PC-9 (cell line): ENCODE data around the gene LATS2. TPM values are rescaled to one million over a fixed set of nuclear protein-coding genes. Genes with fewer than 3 reads are reported as not detected.

Experiments used
- BruUV-seq: library from RNA; stranded (reverse); fragments of 400-500 nt; replicated peaks from 2 replicates; lab custom pipeline; 2021; lab: Mats Ljungman, UMichigan
- CTCF ChIA-PET: fragments of 300-600 bp; sonication (Branson Sonifier 250); formaldehyde crosslinking; loops from one replicate; lab custom pipeline; 2022; ENCODE audit warnings: antibody characterized with exemption; lab: Charles Lee
- POLR2A ChIA-PET: fragments of 300-600 bp; sonication (Branson Sonifier 250); formaldehyde crosslinking; loops from one replicate; lab custom pipeline; 2022; ENCODE audit warnings: antibody characterized with exemption; ENCODE audit not compliant: unreplicated experiment; lab: Charles Lee
- DNase-seq, 2 experiments: peaks; one replicate each; pipeline versions ENCODE4 v3.0.0 to v3.0.0-alpha.2; 2015 to 2022; ENCODE audit warnings: mixed read lengths in 1 of 2
- H2AFZ ChIP-seq: fragments of 200-600 bp; sonication (generic); 2 replicates; pipeline ENCODE4 v1.8.1; 2017; ENCODE audit warnings: antibody characterized with exemption
- H3F3A ChIP-seq: fragments of 200-600 bp; sonication (generic); 2 replicates; pipeline ENCODE4 v1.8.1; 2017; ENCODE audit warnings: antibody characterized with exemption, mild to moderate bottlenecking, low read depth; ENCODE audit not compliant: insufficient read depth
- H3K27ac ChIP-seq: fragments of 200-600 bp; sonication (generic); 2 replicates; pipeline ENCODE4 v1.6.1; 2016; ENCODE audit warnings: mixed run types
- H3K27me3 ChIP-seq: fragments of 200-600 bp; sonication (generic); 2 replicates; pipeline ENCODE4 v1.6.1; 2016; ENCODE audit warnings: low read depth, mixed run types; ENCODE audit not compliant: insufficient read depth
- H3K36me3 ChIP-seq: fragments of 200-600 bp; sonication (generic); 2 replicates; pipeline ENCODE4 v1.6.1; 2016; ENCODE audit warnings: low read depth, mixed run types
- H3K4me1 ChIP-seq: fragments of 200-600 bp; sonication (generic); replicated peaks from 2 replicates; pipeline ENCODE4 v1.6.1; 2016; ENCODE audit warnings: mixed run types; ENCODE audit not compliant: insufficient read depth
- H3K4me2 ChIP-seq: fragments of 200-600 bp; sonication (generic); 2 replicates; pipeline ENCODE4 v1.6.1; 2017; ENCODE audit warnings: mixed run types
- H3K4me3 ChIP-seq: fragments of 200-600 bp; sonication (generic); 2 replicates; pipeline ENCODE4 v1.6.1; 2016; ENCODE audit warnings: mixed run types
- H3K79me2 ChIP-seq: fragments of 200-600 bp; sonication (generic); 2 replicates; pipeline ENCODE4 v1.6.1; 2017; ENCODE audit warnings: low read depth, mixed run types
- H3K9me2 ChIP-seq: fragments of 200-600 bp; sonication (generic); 2 replicates; pipeline ENCODE4 v1.8.1; 2017; ENCODE audit warnings: mild to moderate bottlenecking; ENCODE audit not compliant: insufficient read depth
- H3K9me3 ChIP-seq: fragments of 200-600 bp; sonication (generic); 2 replicates; pipeline ENCODE4 v1.8.1; 2016; ENCODE audit warnings: low read depth; ENCODE audit not compliant: insufficient read depth
- H4K20me1 ChIP-seq: fragments of 200-600 bp; sonication (generic); 2 replicates; pipeline ENCODE4 v1.8.1; 2017; ENCODE audit not compliant: insufficient read depth
- EZH2 ChIP-seq: fragments of 200-600 bp; sonication (generic); IDR thresholded peaks from 2 replicates; pipeline ENCODE4 v1.8.0; 2017; ENCODE audit warnings: antibody characterized with exemption, low read depth
- intact Hi-C: fragments of 100-400 bp; cut with micrococcal nuclease; formaldehyde crosslinking; loops from one replicate; pipeline ENCODE4 v1.10.0; 2022; ENCODE audit not compliant: unreplicated experiment
- total RNA-seq: library from RNA; stranded (reverse); gene quantifications from 2 replicates; pipeline ENCODE4 v1.2.3, GENCODE V29; 2021
- TF ChIP-seq, protein P1 (sequence below): fragments of 200-600 bp; sonication (generic); conservative IDR thresholded peaks from 2 replicates; pipeline ENCODE4 v1.6.1; 2017; ENCODE audit warnings: mixed run types, antibody characterized with exemption, mild to moderate bottlenecking, moderate library complexity

Gene LATS2
- total RNA-seq, 1 experiment from 2014 or later: 12.3 TPM

DNA sequence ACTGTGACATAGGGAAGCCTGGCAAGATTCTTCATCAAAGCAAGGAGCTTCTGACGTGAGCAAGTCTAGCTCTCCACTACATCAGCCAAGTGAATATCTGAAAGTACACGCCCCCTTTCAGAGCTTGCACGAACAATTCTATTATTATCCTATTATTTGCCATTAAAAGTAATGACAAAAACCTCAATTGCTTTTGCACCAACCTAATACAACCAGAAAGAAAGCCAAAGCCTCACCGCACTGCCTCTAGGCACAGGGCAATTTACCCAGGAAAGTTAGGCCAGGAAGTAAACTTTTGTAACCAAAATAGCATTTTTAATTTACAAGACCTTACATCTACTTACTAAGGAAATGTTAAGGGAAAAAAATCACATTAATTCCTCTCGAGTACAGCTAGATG, 41.2 kb downstream of the LATS2 start:
- Histone ChIP-seq H4K20me1 (peaks cover 23% of the 10 kb centered on the region), H3K27ac (no peak overlapping the region), H3K4me1 (peaks cover 10% of the 10 kb centered on the region), H3K4me3 (no peak overlapping the region), H2AFZ (no peak overlapping the region), H3F3A (peaks cover 28% of the 10 kb centered on the region; the same call in 1 of the 2 replicates), H3K9me2 (no peaks in the 10 kb centered on the region), H3K4me2 (no peak overlapping the region), H3K27me3 (no peaks in the 10 kb centered on the region), H3K79me2 (peaks cover 15% of the 10 kb centered on the region; the same call in 1 of the 2 replicates), H3K36me3 (no peaks in the 10 kb centered on the region), H3K9me3 (no peaks in the 10 kb centered on the region)
- DNase-seq: no peak
- intact Hi-C loops: no loop called here
- no peak for TF ChIP-seq EZH2
- TF ChIP-seq, protein P1, sequence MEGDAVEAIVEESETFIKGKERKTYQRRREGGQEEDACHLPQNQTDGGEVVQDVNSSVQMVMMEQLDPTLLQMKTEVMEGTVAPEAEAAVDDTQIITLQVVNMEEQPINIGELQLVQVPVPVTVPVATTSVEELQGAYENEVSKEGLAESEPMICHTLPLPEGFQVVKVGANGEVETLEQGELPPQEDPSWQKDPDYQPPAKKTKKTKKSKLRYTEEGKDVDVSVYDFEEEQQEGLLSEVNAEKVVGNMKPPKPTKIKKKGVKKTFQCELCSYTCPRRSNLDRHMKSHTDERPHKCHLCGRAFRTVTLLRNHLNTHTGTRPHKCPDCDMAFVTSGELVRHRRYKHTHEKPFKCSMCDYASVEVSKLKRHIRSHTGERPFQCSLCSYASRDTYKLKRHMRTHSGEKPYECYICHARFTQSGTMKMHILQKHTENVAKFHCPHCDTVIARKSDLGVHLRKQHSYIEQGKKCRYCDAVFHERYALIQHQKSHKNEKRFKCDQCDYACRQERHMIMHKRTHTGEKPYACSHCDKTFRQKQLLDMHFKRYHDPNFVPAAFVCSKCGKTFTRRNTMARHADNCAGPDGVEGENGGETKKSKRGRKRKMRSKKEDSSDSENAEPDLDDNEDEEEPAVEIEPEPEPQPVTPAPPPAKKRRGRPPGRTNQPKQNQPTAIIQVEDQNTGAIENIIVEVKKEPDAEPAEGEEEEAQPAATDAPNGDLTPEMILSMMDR: no peak
- no TSS peak for BruUV-seq
- CTCF ChIA-PET: no interaction called here
- POLR2A ChIA-PET: no interaction called here

DNA sequence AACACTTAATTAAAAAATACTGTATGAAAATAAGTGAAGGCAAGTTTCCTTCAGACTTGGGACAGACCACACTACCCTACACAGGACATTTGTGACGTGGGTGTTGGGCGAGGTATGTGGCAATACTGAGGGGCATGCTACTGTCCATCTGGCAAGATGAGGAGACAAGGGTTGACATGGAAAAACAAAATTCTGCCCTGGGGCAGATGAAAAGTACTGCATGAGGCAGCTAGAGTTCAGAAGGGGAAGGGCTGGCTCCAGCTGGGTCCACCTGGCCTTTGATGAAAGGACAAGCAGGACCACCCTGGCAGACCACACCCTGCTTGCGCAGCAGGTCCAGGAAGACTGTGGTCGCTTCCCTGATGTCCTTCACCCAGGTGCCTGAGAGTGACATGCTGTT, 43.2 kb downstream of the LATS2 start:
- TF ChIP-seq, protein P1: no peak
- TF ChIP-seq EZH2: no peak
- Histone ChIP-seq H3K27me3 (no peaks in the 10 kb centered on the region), H3K79me2 (peaks cover 15% of the 10 kb centered on the region; the same call in 1 of the 2 replicates), H3K4me1 (peaks cover 20% of the 10 kb centered on the region), H3K4me2 (no peak overlapping the region), H3K27ac (no peak overlapping the region), H3K9me2 (no peaks in the 10 kb centered on the region), H3K4me3 (no peak overlapping the region), H2AFZ (no peak overlapping the region), H4K20me1 (peaks cover 38% of the 10 kb centered on the region), H3K36me3 (no peaks in the 10 kb centered on the region), H3K9me3 (no peaks in the 10 kb centered on the region), H3F3A (peaks cover 30% of the 10 kb centered on the region; the same call in 1 of the 2 replicates)
- POLR2A ChIA-PET: no interaction called here
- DNase-seq: no peak
- BruUV-seq: no TSS peak
- intact Hi-C loops: no loop called here
- CTCF ChIA-PET: no interaction called here

DNA sequence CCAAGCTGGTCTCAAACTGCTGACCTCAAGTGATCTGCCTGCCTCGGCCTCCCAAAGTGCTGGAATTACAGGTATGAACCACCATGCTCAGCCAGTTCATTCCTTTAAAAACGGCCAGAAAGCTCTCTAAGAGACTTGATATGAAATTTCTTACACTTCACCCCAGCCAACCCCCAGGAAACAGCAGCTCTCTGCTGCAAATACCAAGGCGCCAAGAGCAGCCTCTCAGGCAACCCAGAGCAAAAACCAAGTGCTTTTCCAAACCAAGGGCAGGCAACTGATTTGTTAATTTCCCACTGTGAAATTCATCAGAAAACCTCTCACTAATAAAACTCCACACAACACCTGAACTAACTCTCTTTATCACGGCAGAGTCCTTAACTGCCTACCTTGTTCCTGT, 44.9 kb downstream of the LATS2 start:
- H3K79me2 ChIP-seq: peaks cover 15% of the 10 kb centered on the region; the same call in 1 of the 2 replicates
- POLR2A ChIA-PET: no interaction called here
- peaks cover 24% of the 10 kb centered on the region; the same call in 1 of the 2 replicates for H3F3A ChIP-seq
- no TSS peak for BruUV-seq
- H3K4me1 ChIP-seq: peaks cover 20% of the 10 kb centered on the region
- H3K27me3 ChIP-seq: no peaks in the 10 kb centered on the region
- no peak for DNase-seq
- 0 out of 2 replicates have a peak overlapping the region, but pooled peaks have one; percentile 10 for H3K4me2 ChIP-seq
- H3K9me3 ChIP-seq: no peaks in the 10 kb centered on the region
- intact Hi-C loops: no loop called here
- no peaks in the 10 kb centered on the region for H3K9me2 ChIP-seq
- peaks cover 40% of the 10 kb centered on the region for H4K20me1 ChIP-seq
- TF ChIP-seq, protein P1: no peak
- no peak for TF ChIP-seq EZH2
- no peaks in the 10 kb centered on the region for H3K36me3 ChIP-seq
- H2AFZ ChIP-seq: no peak overlapping the region
- H3K27ac ChIP-seq: no peak overlapping the region
- CTCF ChIA-PET: no interaction called here
- H3K4me3 ChIP-seq: no peak overlapping the region
